Measurements from ENCODE around the gene TM9SF3.

- TF ChIP-seq CTCF (IDR thresholded peaks at IDR 0.05): no peak
- TF ChIP-seq POLR2A (IDR thresholded peaks at IDR 0.05): no peak
Observed at GRCh38 chr10:96600337-96600736, 13.5 kb upstream of the TM9SF3 start.

Measured in body of pancreas (tissue), 4 donors.